Inferior parietal cortex (tissue), 1 donor: Measurements from ENCODE around the gene RPS13.
"Not testable (repeated sequence)": the region's sequence is repeated elsewhere in the genome, so short reads cannot be mapped to it uniquely, and the experiment has no call there.

Experiments used
- DNase-seq: peaks from one replicate; pipeline ENCODE4 v3.0.0-alpha.2; 2016; ENCODE audit errors: extremely low spot score

RPS13 gene

DNA sequence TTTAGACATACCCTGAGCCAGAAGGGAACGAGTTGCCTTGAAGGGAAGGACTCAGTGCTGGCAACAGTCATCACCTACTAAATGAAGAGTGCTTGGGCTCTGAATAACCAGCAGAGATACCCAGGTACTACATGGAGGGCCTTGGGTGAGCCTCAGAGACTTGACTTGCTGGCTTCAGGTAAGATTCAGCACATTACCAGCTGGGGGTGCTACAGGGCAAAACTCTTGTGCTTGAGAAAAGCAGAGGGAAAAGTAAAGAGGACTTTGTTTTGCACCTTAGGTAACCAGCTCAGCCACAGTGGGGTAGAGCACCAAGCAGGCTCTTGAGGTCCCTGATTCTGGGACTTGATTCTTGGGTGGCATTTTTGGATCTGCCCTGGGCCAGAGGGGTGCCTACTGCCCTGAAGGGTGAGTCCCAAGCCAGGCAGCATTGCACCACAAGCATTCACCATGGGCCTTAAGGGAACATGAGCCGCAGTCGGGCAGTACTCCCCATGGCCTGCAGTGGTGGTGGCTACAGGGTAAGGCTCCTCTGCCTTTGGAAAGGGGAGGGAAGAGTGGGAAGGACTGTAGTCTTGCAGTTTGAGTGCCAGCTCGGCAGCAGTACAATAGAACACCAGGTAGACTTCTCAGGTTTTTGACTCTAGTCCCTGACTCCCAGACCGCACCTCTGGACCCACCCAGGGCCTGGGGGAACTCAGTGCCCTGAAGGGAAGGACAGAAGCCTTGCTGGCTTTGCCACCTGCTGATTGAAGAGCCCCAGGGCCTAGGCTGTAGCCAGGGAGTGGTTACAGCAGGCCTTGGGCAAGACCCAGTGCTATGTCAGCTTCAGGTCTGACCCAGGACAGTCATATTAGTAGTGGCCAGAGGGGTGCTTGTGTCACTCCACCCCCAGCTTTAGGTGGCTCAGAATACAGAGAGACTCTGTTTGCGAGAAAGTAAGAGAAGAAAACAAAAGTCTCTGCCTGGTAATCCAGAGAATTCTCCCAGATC lies 40.5 kb downstream of the RPS13 start:
- DNase-seq = no peak

DNA sequence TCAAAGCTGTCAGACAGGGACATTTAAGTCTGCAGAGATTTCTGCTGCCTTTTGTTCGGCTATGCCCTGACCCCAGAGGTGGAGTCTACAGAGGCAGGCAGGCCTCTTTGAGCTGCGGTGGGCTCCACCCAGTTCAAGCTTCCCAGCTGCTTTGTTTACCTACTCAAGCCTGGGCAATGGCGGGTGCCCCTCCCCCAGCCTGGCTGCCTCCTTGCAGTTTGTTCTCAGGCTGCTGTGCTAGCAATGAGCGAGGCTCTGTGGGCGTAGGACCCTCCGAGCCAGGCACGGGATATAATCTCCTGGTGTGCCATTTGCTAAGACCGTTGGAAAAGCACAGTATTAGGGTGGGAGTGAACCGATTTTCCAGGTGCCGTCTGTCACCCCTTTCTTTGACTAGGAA lies 43.4 kb downstream of the RPS13 start:
- not testable (repeated sequence) for DNase-seq

DNA sequence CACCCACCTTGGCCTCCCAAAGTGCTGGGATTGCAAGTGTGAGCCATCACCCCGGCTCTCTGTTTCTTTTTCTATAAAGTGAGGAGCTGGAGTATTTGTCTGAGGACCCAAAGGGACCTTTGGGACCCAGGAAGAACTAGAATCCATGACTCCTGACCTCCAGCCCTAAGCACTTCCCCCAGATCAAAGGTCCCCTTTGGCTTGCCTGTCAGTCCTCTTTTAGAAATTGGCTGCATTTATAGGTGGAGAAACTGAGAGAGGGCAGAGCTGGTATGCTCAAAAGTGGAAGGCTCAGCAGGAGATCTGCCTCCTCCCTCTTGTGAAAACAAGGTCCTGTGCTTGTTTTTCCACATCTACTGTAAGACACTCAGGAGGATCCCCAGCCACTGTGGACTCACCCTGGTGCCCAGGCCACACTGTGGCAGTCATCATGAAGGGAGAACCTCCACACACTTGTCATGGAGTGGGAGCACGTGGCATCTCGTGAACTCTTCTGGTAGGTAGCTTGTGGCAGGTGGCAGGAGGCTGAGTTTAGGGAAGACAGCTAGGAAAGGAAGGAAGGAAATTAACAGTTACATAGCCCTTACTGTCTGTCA lies 50.9 kb downstream of the RPS13 start:
- DNase-seq = no peak

DNA sequence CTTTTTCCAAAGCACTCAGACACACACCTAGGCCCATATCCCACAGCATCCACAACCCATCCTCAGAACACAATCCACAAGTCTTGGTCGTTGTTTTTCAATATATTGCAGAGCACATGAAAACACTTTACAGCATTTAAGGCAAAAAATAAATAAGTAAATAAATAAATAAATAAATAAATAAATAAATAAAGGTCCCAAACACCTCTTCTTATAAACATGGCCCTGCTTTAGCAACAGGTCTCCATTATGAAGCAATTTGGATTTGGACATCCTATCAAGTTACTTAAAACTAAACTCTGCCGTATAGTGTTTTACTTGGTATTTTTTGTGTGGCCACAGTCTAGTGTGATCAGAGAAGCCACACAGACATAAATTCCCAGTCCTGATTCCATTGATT lies 52.5 kb downstream of the RPS13 start:
- no peak for DNase-seq
